HepG2 (cell line): ENCODE results near the gene SH2D3C. TPM values are rescaled to one million over a fixed set of nuclear protein-coding genes. Genes with fewer than 3 reads are reported as not detected.

ENCODE experiments used
- LBX2 ChIP-seq: sonication (generic); formaldehyde crosslinking; IDR thresholded peaks from 2 replicates; pipeline ENCODE4 v1.5.0; 2020; ENCODE audit warnings: missing genetic modification reagents, mild to moderate bottlenecking, borderline replicate concordance
- NR2F6 ChIP-seq, 2 experiments: IDR thresholded peaks; 2 replicates each; pipeline ENCODE4 v1.6.1; 2016; ENCODE audit warnings: antibody characterized with exemption in 1 of 2, mild to moderate bottlenecking in 1 of 2
- STAT6 ChIP-seq: sonication (generic); formaldehyde crosslinking; IDR thresholded peaks from 2 replicates; pipeline ENCODE4 v1.4.0; 2020; ENCODE audit warnings: missing genetic modification reagents, mild to moderate bottlenecking, borderline replicate concordance
- ZFP37 ChIP-seq: sonication (generic); formaldehyde crosslinking; IDR thresholded peaks from 2 replicates; pipeline ENCODE4 v1.4.0; 2020; ENCODE audit warnings: missing genetic modification reagents, borderline replicate concordance
- polyA plus RNA-seq, 8 experiments: library from polyadenylated mRNA; depleted of rRNA in 3 of 8; stranded (reverse) in 7 of 8; unstranded in 1 of 8; fragments of >200 nt; fragmentation: Illumina TruSeq in 4 of 8; extraction: Trizol in 4 of 8; gene quantifications; 2 replicates each; pipeline versions ENCODE4 v1.2.1 to v1.2.3, GENCODE V29; 2011 to 2016; ENCODE audit warnings: low read depth in 4 of 8, missing spikeins in 1 of 8, mixed read lengths in 1 of 8; ENCODE audit not compliant: insufficient read depth in 1 of 8
- total RNA-seq, 5 experiments: library from RNA; depleted of rRNA; stranded (reverse); fragments of >200 nt; fragmentation: Illumina TruSeq; extraction: Trizol; gene quantifications; 2 replicates each; pipeline ENCODE4 v1.2.3, GENCODE V29; 2016; ENCODE audit warnings: low read depth in 1 of 5
- TF ChIP-seq, protein P1 (sequence below): sonication (generic); formaldehyde crosslinking; IDR thresholded peaks from 2 replicates; pipeline ENCODE4 v1.4.0; 2020; ENCODE audit warnings: missing genetic modification reagents

SH2D3C gene
- total and polyA plus RNA-seq, 2 of the 13 experiments (the other 11 are each of a cell fraction or from before 2014, with no cell fraction given): not detected

- TF ChIP-seq, protein P1, sequence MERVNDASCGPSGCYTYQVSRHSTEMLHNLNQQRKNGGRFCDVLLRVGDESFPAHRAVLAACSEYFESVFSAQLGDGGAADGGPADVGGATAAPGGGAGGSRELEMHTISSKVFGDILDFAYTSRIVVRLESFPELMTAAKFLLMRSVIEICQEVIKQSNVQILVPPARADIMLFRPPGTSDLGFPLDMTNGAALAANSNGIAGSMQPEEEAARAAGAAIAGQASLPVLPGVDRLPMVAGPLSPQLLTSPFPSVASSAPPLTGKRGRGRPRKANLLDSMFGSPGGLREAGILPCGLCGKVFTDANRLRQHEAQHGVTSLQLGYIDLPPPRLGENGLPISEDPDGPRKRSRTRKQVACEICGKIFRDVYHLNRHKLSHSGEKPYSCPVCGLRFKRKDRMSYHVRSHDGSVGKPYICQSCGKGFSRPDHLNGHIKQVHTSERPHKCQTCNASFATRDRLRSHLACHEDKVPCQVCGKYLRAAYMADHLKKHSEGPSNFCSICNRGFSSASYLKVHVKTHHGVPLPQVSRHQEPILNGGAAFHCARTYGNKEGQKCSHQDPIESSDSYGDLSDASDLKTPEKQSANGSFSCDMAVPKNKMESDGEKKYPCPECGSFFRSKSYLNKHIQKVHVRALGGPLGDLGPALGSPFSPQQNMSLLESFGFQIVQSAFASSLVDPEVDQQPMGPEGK (CRISPR knock-in tag): peak; percentile 64
- TF ChIP-seq NR2F6 (IDR thresholded peaks at IDR 0.05) (0 out of 2 replicates have a peak, but pooled peaks have one; percentile 21), NR2F6 (CRISPR knock-in tag; IDR thresholded peaks at IDR 0.05) (no peak; the same call in 1 of the 2 replicates), LBX2 (CRISPR knock-in tag) (no peak), STAT6 (no peak), ZFP37 (no peak)
Observed at GRCh38 chr9:127716412-127716811, 62.1 kb downstream of the SH2D3C start (continued).
